OCI-LY1 (cell line): ENCODE data around the gene MACROD2.

ENCODE experiments used
- H2AFZ ChIP-seq: fragments of 200-600 bp; sonication (generic), shearing (Covaris generic); 2 replicates; pipeline ENCODE4 v1.6.0; 2014; ENCODE audit warnings: antibody characterized with exemption, mild to moderate bottlenecking, low read length
- H3F3A ChIP-seq: fragments of 200-600 bp; sonication (generic), shearing (Covaris generic); 2 replicates; pipeline ENCODE4 v1.6.0; 2014; ENCODE audit warnings: mild to moderate bottlenecking, antibody characterized with exemption, low read length, moderate library complexity; ENCODE audit not compliant: insufficient read depth
- H3K27ac ChIP-seq: fragments of 200-600 bp; sonication (generic); 2 replicates; pipeline ENCODE4 v1.5.1; 2014; ENCODE audit warnings: low read length, mixed run types, mild to moderate bottlenecking, low read depth; ENCODE audit not compliant: poor library complexity, severe bottlenecking
- H3K27me3 ChIP-seq: fragments of 200-600 bp; sonication (generic); 2 replicates; pipeline ENCODE4 v1.6.0; 2014; ENCODE audit warnings: antibody characterized with exemption, mild to moderate bottlenecking, low read length, moderate library complexity; ENCODE audit not compliant: insufficient read depth
- H3K36me3 ChIP-seq: fragments of 200-600 bp; sonication (generic); 2 replicates; pipeline ENCODE4 v1.6.1; 2014; ENCODE audit warnings: mild to moderate bottlenecking, antibody characterized with exemption, low read length, moderate library complexity, mixed read lengths; ENCODE audit not compliant: insufficient read depth
- H3K4me1 ChIP-seq: fragments of 200-600 bp; sonication (generic); 2 replicates; pipeline ENCODE4 v1.5.1; 2014; ENCODE audit warnings: mild to moderate bottlenecking, low read length, moderate library complexity; ENCODE audit not compliant: insufficient read depth, severe bottlenecking
- H3K4me2 ChIP-seq: fragments of 200-600 bp; sonication (generic), shearing (Covaris generic); 2 replicates; pipeline ENCODE4 v1.6.1; 2014; ENCODE audit warnings: low read length
- H3K4me3 ChIP-seq: fragments of 200-600 bp; sonication (generic); 2 replicates; pipeline ENCODE4 v1.5.1; 2014; ENCODE audit warnings: low read length, low read depth, mild to moderate bottlenecking, mixed read lengths; ENCODE audit not compliant: poor library complexity, severe bottlenecking
- H3K79me2 ChIP-seq: fragments of 200-600 bp; shearing (Covaris generic); 2 replicates; pipeline ENCODE4 v1.6.1; 2016; ENCODE audit warnings: mixed run types, low read length, mixed read lengths; ENCODE audit not compliant: insufficient read depth
- H3K9ac ChIP-seq: fragments of 200-600 bp; sonication (generic), shearing (Covaris generic); 2 replicates; pipeline ENCODE4 v1.6.1; 2014; ENCODE audit warnings: mild to moderate bottlenecking, low read length, mixed read lengths
- H3K9me2 ChIP-seq: fragments of 200-600 bp; sonication (generic), shearing (Covaris generic); 2 replicates; pipeline ENCODE4 v1.6.1; 2014; ENCODE audit warnings: low read depth, mild to moderate bottlenecking, low read length, mixed read lengths
- H3K9me3 ChIP-seq: fragments of 200-600 bp; shearing (Covaris generic); 2 replicates; pipeline ENCODE4 v1.6.1; 2014; ENCODE audit warnings: low read length, mixed read lengths
- H4K20me1 ChIP-seq: fragments of 200-600 bp; sonication (generic), shearing (Covaris generic); 2 replicates; pipeline ENCODE4 v1.6.0; 2016; ENCODE audit warnings: mild to moderate bottlenecking, low read length; ENCODE audit not compliant: insufficient read depth
- EZH2 ChIP-seq: fragments of 200-600 bp; sonication (generic), shearing (Covaris generic); IDR thresholded peaks from 2 replicates; pipeline ENCODE4 v1.8.0; 2017; ENCODE audit warnings: borderline replicate concordance, mixed run types, mild to moderate bottlenecking, antibody characterized with exemption, low read length, moderate library complexity, mixed read lengths
- TF ChIP-seq, protein P1 (sequence below): fragments of 200-600 bp; sonication (generic), shearing (Covaris generic); IDR thresholded peaks from 2 replicates; pipeline ENCODE4 v1.5.1; 2017; ENCODE audit warnings: mild to moderate bottlenecking, antibody characterized with exemption, low read length, moderate library complexity, mixed read lengths

Gene MACROD2

DNA sequence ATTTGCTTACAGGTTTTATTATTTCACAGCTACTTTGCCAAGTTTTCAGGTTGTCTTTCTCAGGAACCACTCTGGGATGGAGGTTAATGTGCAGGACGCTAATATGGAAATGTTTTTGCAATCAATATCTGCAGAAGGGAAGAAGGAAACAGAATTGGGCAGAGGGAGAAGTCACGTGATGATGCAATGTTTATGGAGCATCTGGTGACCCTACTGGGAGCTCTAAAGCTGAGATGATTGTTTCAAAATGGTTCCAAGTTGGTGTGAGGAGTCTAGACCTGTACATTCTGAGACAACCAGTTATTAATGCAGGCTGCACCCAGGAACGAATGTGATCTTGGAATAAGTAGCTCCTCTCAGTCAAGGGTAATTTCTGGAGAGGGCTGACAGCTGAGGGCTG, 1247.5 kb downstream of the MACROD2 start:
- Histone ChIP-seq H2AFZ (no peak overlapping the region), H3F3A (no peaks in the 10 kb centered on the region), H3K27ac (no peak overlapping the region), H3K27me3 (no peaks in the 10 kb centered on the region), H3K4me1 (no peaks in the 10 kb centered on the region), H3K4me3 (no peak overlapping the region), H3K9ac (no peak overlapping the region), H4K20me1 (no peaks in the 10 kb centered on the region), H3K79me2 (no peaks in the 10 kb centered on the region), H3K9me3 (no peaks in the 10 kb centered on the region), H3K4me2 (no peak overlapping the region), H3K9me2 (no peaks in the 10 kb centered on the region), H3K36me3 (no peaks in the 10 kb centered on the region)
- TF ChIP-seq, protein P1, sequence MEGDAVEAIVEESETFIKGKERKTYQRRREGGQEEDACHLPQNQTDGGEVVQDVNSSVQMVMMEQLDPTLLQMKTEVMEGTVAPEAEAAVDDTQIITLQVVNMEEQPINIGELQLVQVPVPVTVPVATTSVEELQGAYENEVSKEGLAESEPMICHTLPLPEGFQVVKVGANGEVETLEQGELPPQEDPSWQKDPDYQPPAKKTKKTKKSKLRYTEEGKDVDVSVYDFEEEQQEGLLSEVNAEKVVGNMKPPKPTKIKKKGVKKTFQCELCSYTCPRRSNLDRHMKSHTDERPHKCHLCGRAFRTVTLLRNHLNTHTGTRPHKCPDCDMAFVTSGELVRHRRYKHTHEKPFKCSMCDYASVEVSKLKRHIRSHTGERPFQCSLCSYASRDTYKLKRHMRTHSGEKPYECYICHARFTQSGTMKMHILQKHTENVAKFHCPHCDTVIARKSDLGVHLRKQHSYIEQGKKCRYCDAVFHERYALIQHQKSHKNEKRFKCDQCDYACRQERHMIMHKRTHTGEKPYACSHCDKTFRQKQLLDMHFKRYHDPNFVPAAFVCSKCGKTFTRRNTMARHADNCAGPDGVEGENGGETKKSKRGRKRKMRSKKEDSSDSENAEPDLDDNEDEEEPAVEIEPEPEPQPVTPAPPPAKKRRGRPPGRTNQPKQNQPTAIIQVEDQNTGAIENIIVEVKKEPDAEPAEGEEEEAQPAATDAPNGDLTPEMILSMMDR, result no peak
- TF ChIP-seq EZH2, result no peak

GRCh38 chr20:15245896-15246295, 1250.6 kb downstream of the MACROD2 start:
- TF ChIP-seq, protein P1, result no peak
- no peaks in the 10 kb centered on the region for H3K9me3 ChIP-seq
- no peaks in the 10 kb centered on the region for H4K20me1 ChIP-seq
- no peaks in the 10 kb centered on the region for H3K27me3 ChIP-seq
- no peaks in the 10 kb centered on the region for H3K79me2 ChIP-seq
- no peak overlapping the region for H2AFZ ChIP-seq
- H3K27ac ChIP-seq, result no peak overlapping the region
- no peaks in the 10 kb centered on the region for H3K4me1 ChIP-seq
- H3K4me2 ChIP-seq, result no peak overlapping the region
- H3K9ac ChIP-seq, result no peak overlapping the region
- no peaks in the 10 kb centered on the region for H3K36me3 ChIP-seq
- no peaks in the 10 kb centered on the region for H3K9me2 ChIP-seq
- no peaks in the 10 kb centered on the region for H3F3A ChIP-seq
- no peak overlapping the region for H3K4me3 ChIP-seq

DNA sequence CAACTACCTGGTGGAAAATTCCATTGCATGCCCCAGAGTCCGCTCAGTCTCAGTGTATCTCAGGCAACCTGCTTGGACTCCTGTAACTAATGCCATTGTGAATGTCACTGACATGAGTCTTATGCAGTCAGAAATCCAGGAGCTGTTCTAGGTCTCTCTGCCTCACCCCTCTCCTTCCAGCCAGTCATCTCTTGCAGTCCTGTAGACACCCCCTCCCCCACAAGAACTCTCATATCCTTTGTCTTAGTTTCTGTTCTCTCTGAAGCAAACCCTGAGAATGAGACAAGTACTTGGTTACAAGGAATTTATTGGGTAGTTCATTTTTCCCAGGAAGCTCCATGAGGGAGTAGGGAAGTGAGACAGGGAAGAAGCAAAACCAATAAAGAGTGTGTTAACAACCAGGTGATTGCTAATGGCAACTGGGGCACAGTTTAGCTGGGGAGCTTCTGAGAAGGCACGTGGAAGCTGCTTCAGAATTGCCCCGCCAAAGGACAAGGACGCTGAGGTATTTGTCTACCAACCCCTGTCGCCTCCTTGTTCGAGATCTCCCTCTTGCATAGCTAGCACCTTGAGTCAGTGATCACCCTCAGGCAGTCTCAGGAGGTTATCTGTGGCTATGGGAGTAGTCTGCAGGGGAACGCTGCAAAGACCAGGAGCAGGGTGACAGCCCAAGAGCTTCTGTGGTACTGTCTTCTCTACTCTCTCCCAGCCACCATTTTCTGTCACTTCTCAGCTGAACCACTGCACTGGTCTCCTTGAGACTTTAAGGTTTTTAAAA, 1253.5 kb downstream of the MACROD2 start:
- H3K9me2 ChIP-seq, result no peaks in the 10 kb centered on the region
- H3K4me2 ChIP-seq, result no peak overlapping the region
- no peaks in the 10 kb centered on the region for H3K79me2 ChIP-seq
- H3K36me3 ChIP-seq, result no peaks in the 10 kb centered on the region
- H3F3A ChIP-seq, result no peaks in the 10 kb centered on the region
- no peak overlapping the region for H3K9ac ChIP-seq
- no peaks in the 10 kb centered on the region for H3K27me3 ChIP-seq
- no peaks in the 10 kb centered on the region for H4K20me1 ChIP-seq
- H2AFZ ChIP-seq, result no peak overlapping the region
- H3K9me3 ChIP-seq, result no peaks in the 10 kb centered on the region
- H3K4me3 ChIP-seq, result no peak overlapping the region
- no peaks in the 10 kb centered on the region for H3K4me1 ChIP-seq
- no peak for TF ChIP-seq EZH2
- TF ChIP-seq, protein P1, result no peak
- no peak overlapping the region for H3K27ac ChIP-seq
